ENCODE data around the gene FNDC4. TPM values are rescaled to one million over a fixed set of nuclear protein-coding genes. Genes with fewer than 3 reads are reported as not detected.
A peak's percentile ranks its signal among the peaks of the same experiment; 100 is the strongest.
"Not testable (repeated sequence)": the region's sequence is repeated elsewhere in the genome, so short reads cannot be mapped to it uniquely, and the experiment has no call there.

Gene FNDC4, protein sequence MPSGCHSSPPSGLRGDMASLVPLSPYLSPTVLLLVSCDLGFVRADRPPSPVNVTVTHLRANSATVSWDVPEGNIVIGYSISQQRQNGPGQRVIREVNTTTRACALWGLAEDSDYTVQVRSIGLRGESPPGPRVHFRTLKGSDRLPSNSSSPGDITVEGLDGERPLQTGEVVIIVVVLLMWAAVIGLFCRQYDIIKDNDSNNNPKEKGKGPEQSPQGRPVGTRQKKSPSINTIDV
- 4.2 TPM for polyA plus RNA-seq
- long read RNA-seq, donor 1: 0 reads
- long read RNA-seq, donor 2, partial matches to known transcripts: 0 of 3 reads
- long read RNA-seq, donor 2, other reads (novel, unspliced or antisense): 0 of 3 reads
- long read RNA-seq, donor 3: 0 reads
- long read RNA-seq, donor 4: 0 reads
- long read RNA-seq, donor 5, partial matches to known transcripts: 0 of 4 reads
- long read RNA-seq, donor 5, other reads (novel, unspliced or antisense): 0 of 4 reads
- long read RNA-seq, donor 6, partial matches to known transcripts: 0 of 3 reads
- long read RNA-seq, donor 6, other reads (novel, unspliced or antisense): 0 of 3 reads
- long read RNA-seq, donor 7, partial matches to known transcripts: 0 of 4 reads
- long read RNA-seq, donor 7, other reads (novel, unspliced or antisense): 0 of 4 reads
- long read RNA-seq, donor 8, partial matches to known transcripts: 0 of 2 reads
- long read RNA-seq, donor 8, other reads (novel, unspliced or antisense): 0 of 2 reads
- long read RNA-seq, donor 9, partial matches to known transcripts: 0 of 2 reads
- long read RNA-seq, donor 9, other reads (novel, unspliced or antisense): 0 of 2 reads
- long read RNA-seq, donor 10, partial matches to known transcripts: 0 of 3 reads
- long read RNA-seq, donor 10, other reads (novel, unspliced or antisense): 0 of 3 reads
- long read RNA-seq, donor 11, partial matches to known transcripts: 0 of 1 reads
- long read RNA-seq, donor 11, other reads (novel, unspliced or antisense): 0 of 1 reads

DNA sequence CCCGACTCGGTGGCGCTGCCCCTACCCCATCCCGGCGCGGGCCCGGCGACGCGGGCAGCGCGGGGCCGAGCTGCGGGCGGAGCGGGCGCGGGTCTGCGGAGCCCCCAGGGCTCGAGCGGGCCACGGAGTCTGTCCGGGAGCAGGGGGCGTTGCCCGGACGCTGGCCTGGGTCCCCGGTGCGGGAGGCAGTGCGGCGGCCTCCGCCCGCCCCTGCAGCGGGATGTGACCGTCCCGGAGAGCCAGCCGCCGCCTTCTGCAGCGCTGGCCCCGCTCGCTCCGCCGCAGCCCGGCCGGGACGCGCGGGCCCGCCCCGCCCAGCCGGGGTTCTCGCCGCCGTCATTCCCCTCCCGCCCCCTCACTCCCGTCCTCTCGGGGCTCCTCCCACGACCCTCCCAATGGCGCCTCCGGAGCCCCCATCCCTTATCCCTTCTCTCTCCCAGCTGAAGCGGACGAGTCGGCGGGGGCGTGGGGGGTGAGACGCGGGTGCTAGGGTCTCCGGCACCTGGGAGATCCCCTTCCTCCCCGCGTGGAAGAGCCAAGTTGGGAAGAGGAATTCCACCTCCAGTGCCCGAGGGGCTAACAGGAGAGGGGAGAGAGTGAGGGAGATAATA, at the start of gene FNDC4:
TSS of gene FNDC4 (minus strand) at position 257 of the 611 bp plus-strand sequence. CDS start 521 bp downstream, outside the sequence.
- WGBS (ENCODE audit: insufficient coverage, low lambda C conversion rate): no CpG with 5 or more reads among the region's 70 CpGs
- H3K4me3 ChIP-seq (ENCODE audit: low read length): peak within 1 kb of the TSS; percentile 55
- no peaks in the 10 kb centered on the region for H3K9me3 ChIP-seq (ENCODE audit: control insufficient read depth, low read depth, low read length)
- peaks cover 39% of the 10 kb centered on the region for H3K27me3 ChIP-seq (ENCODE audit: control insufficient read depth, insufficient read depth, low read length)
- DNase-seq: peak in 1 of 2 donors; percentile 35
- H3K4me1 ChIP-seq (ENCODE audit: control insufficient read depth, insufficient read depth, low read length): peaks cover 15% of the 10 kb centered on the region
- no peak within 1 kb of the TSS for H3K27ac ChIP-seq (ENCODE audit: low read length)
- H3K36me3 ChIP-seq (ENCODE audit: control insufficient read depth, insufficient read depth, low read length): no peaks in the 10 kb centered on the region

DNA sequence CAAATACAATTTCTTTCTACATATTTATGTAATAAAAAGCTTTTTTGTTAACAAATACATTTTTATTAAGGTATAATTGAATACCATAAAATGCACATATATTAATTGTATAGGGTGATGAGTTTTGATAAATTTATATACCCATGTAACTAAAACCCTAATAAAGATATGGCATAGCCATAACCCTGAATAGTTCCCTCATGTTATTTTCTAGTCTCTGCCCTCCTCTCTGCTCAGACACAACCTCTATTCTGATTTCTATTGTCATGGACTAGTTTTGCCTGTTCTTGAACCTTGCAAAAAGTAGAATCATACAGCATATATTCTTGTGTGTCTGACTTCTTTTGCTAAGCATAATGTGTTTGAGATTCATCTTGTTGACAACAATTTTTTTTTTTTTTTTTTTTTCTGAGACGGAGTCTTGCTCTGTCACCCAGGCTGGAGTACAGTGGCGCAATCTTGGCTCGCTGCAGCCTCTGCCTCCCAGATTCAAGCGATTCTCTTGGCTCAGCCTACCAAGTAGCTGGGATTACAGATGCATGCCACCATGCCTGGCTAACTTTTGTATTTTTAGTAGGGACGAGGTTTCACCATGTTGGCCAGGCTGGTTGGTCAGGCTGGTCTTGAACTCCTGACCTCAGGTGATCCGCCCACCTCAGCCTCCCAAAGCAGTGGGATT, 49.3 kb upstream of the FNDC4 start:
- no peaks in the 10 kb centered on the region for H3K27me3 ChIP-seq (ENCODE audit: control insufficient read depth, insufficient read depth, low read length)
- no CpG with 5 or more reads among the region's 6 CpGs for WGBS (ENCODE audit: insufficient coverage, low lambda C conversion rate)
- no peak for DNase-seq
- H3K27ac ChIP-seq (ENCODE audit: low read length): no peak overlapping the region
- H3K9me3 ChIP-seq (ENCODE audit: control insufficient read depth, low read depth, low read length): peaks cover 3% of the 10 kb centered on the region
- H3K4me3 ChIP-seq (ENCODE audit: low read length): no peak overlapping the region
- no peaks in the 10 kb centered on the region for H3K4me1 ChIP-seq (ENCODE audit: control insufficient read depth, insufficient read depth, low read length)
- H3K36me3 ChIP-seq (ENCODE audit: control insufficient read depth, insufficient read depth, low read length): no peaks in the 10 kb centered on the region

DNA sequence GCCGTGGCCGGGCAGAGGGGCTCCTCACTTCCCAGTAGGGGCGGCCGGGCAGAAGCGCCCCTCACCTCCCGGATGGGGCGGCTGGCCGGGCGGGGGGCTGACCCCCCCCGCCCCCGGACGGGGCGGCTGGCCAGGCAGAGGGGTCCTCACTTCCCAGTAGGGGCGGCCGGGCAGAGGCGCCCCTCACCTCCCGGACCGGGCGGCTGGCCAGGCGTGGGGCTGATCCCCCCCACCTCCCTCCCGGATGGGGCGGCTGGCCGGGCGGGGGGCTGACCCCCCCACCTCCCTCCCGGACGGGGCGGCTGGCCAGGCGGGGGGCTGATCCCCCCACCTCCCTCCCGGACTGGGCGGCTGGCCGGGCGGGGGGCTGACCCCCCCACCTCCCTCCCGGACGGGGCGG, 44.6 kb upstream of the FNDC4 start:
- H3K27me3 ChIP-seq (ENCODE audit: control insufficient read depth, insufficient read depth, low read length); H3K36me3 ChIP-seq (ENCODE audit: control insufficient read depth, insufficient read depth, low read length); H3K4me1 ChIP-seq (ENCODE audit: control insufficient read depth, insufficient read depth, low read length); H3K4me3 ChIP-seq (ENCODE audit: low read length); H3K27ac ChIP-seq (ENCODE audit: low read length); DNase-seq; H3K9me3 ChIP-seq (ENCODE audit: control insufficient read depth, low read depth, low read length): not testable (repeated sequence)
- no CpG with 5 or more reads among the region's 35 CpGs for WGBS (ENCODE audit: insufficient coverage, low lambda C conversion rate)

DNA sequence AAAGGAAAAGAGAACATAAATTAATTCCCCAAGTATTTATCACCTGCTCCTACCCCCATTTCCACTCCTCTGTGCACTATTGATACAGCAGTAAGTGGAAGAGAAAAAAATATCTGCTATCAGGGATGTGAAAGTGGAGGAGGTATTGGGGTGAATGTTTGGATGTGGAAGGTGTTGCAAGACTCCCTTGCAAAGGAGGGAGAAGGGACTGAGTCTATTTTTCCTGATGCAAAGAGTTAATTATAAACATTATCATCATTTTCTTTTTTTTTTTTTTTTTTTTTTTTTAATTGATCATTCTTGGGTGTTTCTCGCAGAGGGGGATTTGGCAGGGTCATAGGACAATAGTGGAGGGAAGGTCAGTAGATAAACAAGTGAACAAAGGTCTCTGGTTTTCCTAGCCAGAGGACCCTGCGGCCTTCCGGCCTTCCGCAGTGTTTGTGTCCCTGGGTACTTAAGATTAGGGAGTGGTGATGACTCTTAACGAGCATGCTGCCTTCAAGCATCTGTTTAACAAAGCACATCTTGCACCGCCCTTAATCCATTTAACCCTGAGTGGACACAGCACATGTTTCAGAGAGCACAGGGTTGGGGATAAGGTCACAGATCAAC, 43.9 kb upstream of the FNDC4 start:
- not testable (repeated sequence) for H3K36me3 ChIP-seq (ENCODE audit: control insufficient read depth, insufficient read depth, low read length); H3K27me3 ChIP-seq (ENCODE audit: control insufficient read depth, insufficient read depth, low read length); H3K4me3 ChIP-seq (ENCODE audit: low read length); H3K27ac ChIP-seq (ENCODE audit: low read length); H3K4me1 ChIP-seq (ENCODE audit: control insufficient read depth, insufficient read depth, low read length); DNase-seq; H3K9me3 ChIP-seq (ENCODE audit: control insufficient read depth, low read depth, low read length)
- WGBS (ENCODE audit: insufficient coverage, low lambda C conversion rate): no CpG with 5 or more reads among the region's 6 CpGs

DNA sequence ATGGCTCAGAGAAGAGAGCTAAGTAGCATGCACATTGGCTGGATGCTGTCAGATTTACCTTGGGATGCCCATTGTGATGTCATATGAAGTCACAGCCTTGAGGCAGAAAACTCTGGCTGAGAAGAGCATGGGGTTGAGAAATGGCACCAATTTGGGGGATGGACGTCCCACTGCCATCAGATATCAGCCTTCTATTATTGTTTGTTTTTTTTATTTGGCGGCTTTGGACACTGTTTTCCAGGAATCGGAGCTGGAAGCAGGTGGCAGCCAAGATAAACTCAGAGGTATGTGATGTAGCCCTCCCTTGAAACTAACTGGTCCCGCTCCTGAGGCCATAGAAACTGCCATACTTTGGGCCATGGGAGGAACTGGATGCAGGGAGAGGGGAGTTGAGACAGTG, 42.3 kb upstream of the FNDC4 start:
- Histone ChIP-seq H3K27me3 (ENCODE audit: control insufficient read depth, insufficient read depth, low read length) (peaks cover 7% of the 10 kb centered on the region), H3K9me3 (ENCODE audit: control insufficient read depth, low read depth, low read length) (peaks cover 3% of the 10 kb centered on the region), H3K4me3 (ENCODE audit: low read length) (no peak overlapping the region), H3K4me1 (ENCODE audit: control insufficient read depth, insufficient read depth, low read length) (no peaks in the 10 kb centered on the region), H3K36me3 (ENCODE audit: control insufficient read depth, insufficient read depth, low read length) (no peaks in the 10 kb centered on the region), H3K27ac (ENCODE audit: low read length) (no peak overlapping the region)
- WGBS (ENCODE audit: insufficient coverage, low lambda C conversion rate): no CpG with 5 or more reads among the region's 4 CpGs
- DNase-seq: no peak

DNA sequence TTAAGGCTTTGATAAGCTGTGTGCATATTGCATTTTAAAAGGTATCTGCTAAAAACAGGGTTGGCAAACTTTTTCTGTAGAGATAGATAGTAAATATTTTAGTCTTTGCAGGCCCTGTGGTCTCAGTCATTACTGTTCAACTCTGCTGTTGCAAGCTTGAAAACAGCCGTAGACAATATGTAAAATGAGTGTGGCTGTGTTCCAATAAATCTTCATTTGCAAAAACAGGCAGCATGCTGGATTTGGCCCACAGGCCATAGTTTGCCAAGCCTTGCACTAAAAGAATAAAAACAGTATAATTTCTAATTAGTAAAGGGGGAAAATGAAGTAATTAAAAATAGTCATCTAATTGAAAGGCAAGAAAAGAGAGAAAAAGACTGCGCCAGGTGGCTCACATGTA, 37.0 kb upstream of the FNDC4 start:
- no peaks in the 10 kb centered on the region for H3K9me3 ChIP-seq (ENCODE audit: control insufficient read depth, low read depth, low read length)
- no peak overlapping the region for H3K27ac ChIP-seq (ENCODE audit: low read length)
- no peaks in the 10 kb centered on the region for H3K36me3 ChIP-seq (ENCODE audit: control insufficient read depth, insufficient read depth, low read length)
- H3K27me3 ChIP-seq (ENCODE audit: control insufficient read depth, insufficient read depth, low read length): peaks cover 4% of the 10 kb centered on the region
- H3K4me1 ChIP-seq (ENCODE audit: control insufficient read depth, insufficient read depth, low read length): no peaks in the 10 kb centered on the region
- no CpG with 5 or more reads among the region's 2 CpGs for WGBS (ENCODE audit: insufficient coverage, low lambda C conversion rate)
- no peak overlapping the region for H3K4me3 ChIP-seq (ENCODE audit: low read length)
- DNase-seq: no peak

DNA sequence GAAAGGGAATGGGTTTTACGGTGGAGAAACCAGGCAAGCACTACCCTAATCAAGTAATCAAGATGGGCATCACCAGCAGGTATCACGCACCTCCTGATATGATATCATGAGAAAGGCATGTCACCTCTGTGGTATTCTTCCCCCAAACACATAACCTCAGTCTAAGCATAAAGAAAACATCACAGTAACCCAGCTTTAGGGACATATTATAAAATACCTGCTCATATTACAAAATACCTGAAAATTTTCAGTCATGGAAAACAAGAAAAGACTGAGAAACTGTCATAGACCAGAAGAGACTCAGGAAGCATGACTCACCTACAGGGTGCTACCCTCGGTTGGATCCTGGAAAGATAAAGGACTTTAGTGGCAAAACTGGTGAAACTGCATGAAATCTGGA, 32.2 kb upstream of the FNDC4 start:
- Histone ChIP-seq H3K36me3 (ENCODE audit: control insufficient read depth, insufficient read depth, low read length) (no peaks in the 10 kb centered on the region), H3K9me3 (ENCODE audit: control insufficient read depth, low read depth, low read length) (no peaks in the 10 kb centered on the region), H3K4me1 (ENCODE audit: control insufficient read depth, insufficient read depth, low read length) (no peaks in the 10 kb centered on the region), H3K27ac (ENCODE audit: low read length) (no peak overlapping the region), H3K4me3 (ENCODE audit: low read length) (no peak overlapping the region), H3K27me3 (ENCODE audit: control insufficient read depth, insufficient read depth, low read length) (peaks cover 4% of the 10 kb centered on the region)
- DNase-seq: no peak
- WGBS (ENCODE audit: insufficient coverage, low lambda C conversion rate): no CpG with 5 or more reads among the region's 3 CpGs

DNA sequence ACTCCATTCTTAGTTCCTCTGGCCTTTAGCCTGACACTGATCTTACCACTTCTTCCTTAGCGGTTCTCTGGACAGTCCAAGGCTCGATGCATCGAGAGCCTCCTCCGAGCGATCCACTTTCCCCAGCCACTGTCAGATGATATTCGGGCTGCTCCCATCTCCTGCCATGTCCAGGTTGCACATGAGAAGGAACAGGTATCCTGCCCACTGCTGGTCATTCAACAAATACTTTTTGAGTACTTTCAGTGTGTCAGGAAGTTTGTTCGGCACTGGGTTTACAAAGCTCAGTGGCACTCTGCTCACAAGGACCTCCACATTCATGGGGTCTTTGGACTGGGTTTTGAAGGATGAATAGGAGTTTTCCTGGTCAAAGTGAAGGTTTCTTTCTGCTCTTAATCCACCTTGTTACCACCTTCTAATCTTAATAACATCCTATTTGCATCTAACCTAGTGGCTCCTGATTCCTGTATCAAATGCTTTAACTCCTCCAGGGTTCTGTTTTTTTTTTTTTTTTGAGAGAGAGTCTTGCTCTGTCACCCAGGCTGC, 27.5 kb upstream of the FNDC4 start:
- Histone ChIP-seq H3K4me3 (ENCODE audit: low read length) (no peak overlapping the region), H3K27me3 (ENCODE audit: control insufficient read depth, insufficient read depth, low read length) (peaks cover 2% of the 10 kb centered on the region), H3K9me3 (ENCODE audit: control insufficient read depth, low read depth, low read length) (no peaks in the 10 kb centered on the region), H3K27ac (ENCODE audit: low read length) (no peak overlapping the region), H3K36me3 (ENCODE audit: control insufficient read depth, insufficient read depth, low read length) (no peaks in the 10 kb centered on the region), H3K4me1 (ENCODE audit: control insufficient read depth, insufficient read depth, low read length) (no peaks in the 10 kb centered on the region)
- no peak for DNase-seq
- WGBS (ENCODE audit: insufficient coverage, low lambda C conversion rate): no CpG with 5 or more reads among the region's 7 CpGs

DNA sequence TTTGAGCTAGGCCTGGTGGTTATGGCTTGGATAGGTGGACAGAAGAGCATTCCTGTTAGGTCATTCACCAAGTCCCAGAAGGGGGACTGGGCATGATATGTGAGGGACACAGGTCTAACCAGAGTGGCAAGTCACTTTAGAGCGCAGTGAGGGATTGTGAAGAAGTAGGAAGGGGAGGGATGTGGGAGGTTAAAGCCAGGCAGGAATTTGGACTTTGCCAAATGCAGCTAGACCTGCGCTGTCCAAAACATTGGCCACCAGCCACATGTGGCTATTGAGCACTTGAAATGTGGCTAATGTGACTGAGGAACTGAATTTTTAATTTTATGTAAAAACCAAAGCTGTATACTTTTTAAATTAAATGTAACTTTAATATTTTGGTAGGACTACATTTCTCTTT, 25.3 kb upstream of the FNDC4 start:
- no peak for DNase-seq
- WGBS (ENCODE audit: insufficient coverage, low lambda C conversion rate): no CpG with 5 or more reads among the region's 2 CpGs
- Histone ChIP-seq H3K27me3 (ENCODE audit: control insufficient read depth, insufficient read depth, low read length) (peaks cover 2% of the 10 kb centered on the region), H3K36me3 (ENCODE audit: control insufficient read depth, insufficient read depth, low read length) (no peaks in the 10 kb centered on the region), H3K4me1 (ENCODE audit: control insufficient read depth, insufficient read depth, low read length) (no peaks in the 10 kb centered on the region), H3K9me3 (ENCODE audit: control insufficient read depth, low read depth, low read length) (no peaks in the 10 kb centered on the region), H3K4me3 (ENCODE audit: low read length) (no peak overlapping the region), H3K27ac (ENCODE audit: low read length) (no peak overlapping the region)
